Gastrocnemius medialis (tissue), 4 donors: ENCODE data around the gene LRRC74A. TPM values are rescaled to one million over a fixed set of nuclear protein-coding genes. Genes with fewer than 3 reads are reported as not detected.
A peak's percentile ranks its signal among the peaks of the same experiment; 100 is the strongest.

ENCODE experiments used
- ATAC-seq, 2 donors: fragments of 150-250 bp; one replicate each; pipeline ENCODE4 v1.9.1; 2016
- DNase-seq, 2 donors: peaks; one replicate each; pipeline ENCODE4 v3.0.0-alpha.2; 2019
- H3K27ac ChIP-seq, 4 donors: fragments of 200-600 bp; sonication (generic); 1 replicate in 1 of 4; 2 replicates in 3 of 4; pipeline ENCODE4 v1.5.1; 2016 to 2018; ENCODE audit warnings: mild to moderate bottlenecking in 2 of 4, moderate library complexity in 1 of 4
- H3K27me3 ChIP-seq, 3 donors: fragments of 200-600 bp; sonication (generic) in 2 of 3; 1 replicate in 1 of 3; 2 replicates in 2 of 3; pipeline versions ENCODE4 v1.5.1 to v1.6.0; 2016 to 2019; ENCODE audit warnings: mild to moderate bottlenecking in 1 of 3, moderate library complexity in 1 of 3
- H3K36me3 ChIP-seq, 2 donors: fragments of 200-600 bp; sonication (generic) in 1 of 2; one replicate each; pipeline ENCODE4 v1.5.1; 2017 to 2018
- H3K4me1 ChIP-seq, 2 donors: fragments of 200-600 bp; sonication (generic) in 1 of 2; one replicate each; pipeline ENCODE4 v1.5.1; 2016 to 2017; ENCODE audit warnings: mild to moderate bottlenecking in 2 of 2
- H3K4me3 ChIP-seq, 4 donors: fragments of 200-600 bp; sonication (generic) in 3 of 4; 1 replicate in 1 of 4; 2 replicates in 3 of 4; pipeline ENCODE4 v1.5.1; 2016 to 2019; ENCODE audit warnings: mild to moderate bottlenecking in 2 of 4
- H3K9me3 ChIP-seq, 3 donors: fragments of 200-600 bp; sonication (generic) in 2 of 3; 1 replicate in 1 of 3; 2 replicates in 2 of 3; pipeline ENCODE4 v1.5.1; 2016 to 2019
- POLR2A ChIP-seq, 2 donors: fragments of 450-650 bp; IDR thresholded peaks; one replicate each; pipeline ENCODE4 v1.6.1; 2017; ENCODE audit warnings: antibody characterized with exemption in 2 of 2, mild to moderate bottlenecking in 2 of 2, moderate library complexity in 2 of 2
- in situ Hi-C, 4 donors: fragments of 200-750 bp; cut with MboI; loops; one replicate each; pipeline versions ENCODE4 v1.15.0 to v1.8.0; 2017; ENCODE audit warnings: low sequenced_read_pairs in 4 of 4
- intact Hi-C: fragments of 100-400 bp; cut with DNase I; formaldehyde crosslinking; loops from one replicate; pipeline ENCODE4 v1.15.1; 2023; ENCODE audit warnings: low total_unique reads
- total RNA-seq, 4 donors: library from RNA; depleted of rRNA; stranded (reverse); fragments of >200 nt; gene quantifications; one replicate each; pipeline versions ENCODE4 v1.1.0 to v1.2.3, GENCODE V29; 2016
- TF ChIP-seq, protein P1 (sequence below), 5 experiments: fragments of 450-650 bp in 3 of 5; fragments of 200-600 bp in 2 of 5; sonication (generic) in 2 of 5; IDR thresholded peaks in 4 of 5; conservative IDR thresholded peaks in 1 of 5; 1 replicate in 4 of 5; 2 replicates in 1 of 5; pipeline ENCODE4 v1.5.1; 2016 to 2019; ENCODE audit warnings: antibody characterized with exemption in 5 of 5, mild to moderate bottlenecking in 3 of 5, moderate library complexity in 3 of 5

Gene LRRC74A
- total RNA-seq, 4 donors from 2014 or later = not detected

GRCh38 chr14:76810953-76811400, 15.2 kb upstream of the LRRC74A start:
- Histone ChIP-seq H3K36me3 (peaks cover 0 to 22% of the 10 kb centered on the region in 2 donors), H3K9me3 (no peaks in the 10 kb centered on the region), H3K4me1 (peaks cover 8 to 16% of the 10 kb centered on the region in 2 donors), H3K27ac (peak overlapping the region; percentile 86 to 92 (median 90)), H3K4me3 (peak overlapping the region in 3 of 4 donors; percentile 71 to 86 (median 85)), H3K27me3 (no peaks in the 10 kb centered on the region)
- intact Hi-C loops (loop anchor here (10.0 kb wide), 2 partner anchors 336 to 804 kb away; partner anchors contain the start of gene SPTLC2), in situ Hi-C loops (no loop called here)
- no peak for TF ChIP-seq POLR2A (IDR thresholded peaks at IDR 0.05)
- TF ChIP-seq, protein P1, sequence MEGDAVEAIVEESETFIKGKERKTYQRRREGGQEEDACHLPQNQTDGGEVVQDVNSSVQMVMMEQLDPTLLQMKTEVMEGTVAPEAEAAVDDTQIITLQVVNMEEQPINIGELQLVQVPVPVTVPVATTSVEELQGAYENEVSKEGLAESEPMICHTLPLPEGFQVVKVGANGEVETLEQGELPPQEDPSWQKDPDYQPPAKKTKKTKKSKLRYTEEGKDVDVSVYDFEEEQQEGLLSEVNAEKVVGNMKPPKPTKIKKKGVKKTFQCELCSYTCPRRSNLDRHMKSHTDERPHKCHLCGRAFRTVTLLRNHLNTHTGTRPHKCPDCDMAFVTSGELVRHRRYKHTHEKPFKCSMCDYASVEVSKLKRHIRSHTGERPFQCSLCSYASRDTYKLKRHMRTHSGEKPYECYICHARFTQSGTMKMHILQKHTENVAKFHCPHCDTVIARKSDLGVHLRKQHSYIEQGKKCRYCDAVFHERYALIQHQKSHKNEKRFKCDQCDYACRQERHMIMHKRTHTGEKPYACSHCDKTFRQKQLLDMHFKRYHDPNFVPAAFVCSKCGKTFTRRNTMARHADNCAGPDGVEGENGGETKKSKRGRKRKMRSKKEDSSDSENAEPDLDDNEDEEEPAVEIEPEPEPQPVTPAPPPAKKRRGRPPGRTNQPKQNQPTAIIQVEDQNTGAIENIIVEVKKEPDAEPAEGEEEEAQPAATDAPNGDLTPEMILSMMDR (IDR thresholded peaks at IDR 0.05 in 4 of 5, conservative IDR thresholded peaks at IDR 0.05 in 1 of 5) = peak in 2 of 5 experiments; percentile 27 to 39
- ATAC-seq = peak; percentile 15 to 19
- DNase-seq = no peak

GRCh38 chr14:76811561-76811960, 14.6 kb upstream of the LRRC74A start:
- Histone ChIP-seq H3K36me3 (peaks cover 0 to 16% of the 10 kb centered on the region in 2 donors), H3K4me3 (peak overlapping the region; percentile 71 to 91 (median 86)), H3K27me3 (no peaks in the 10 kb centered on the region), H3K4me1 (peaks cover 8 to 16% of the 10 kb centered on the region in 2 donors), H3K27ac (peak overlapping the region; percentile 86 to 92 (median 90)), H3K9me3 (no peaks in the 10 kb centered on the region)
- intact Hi-C loops (loop anchor here (10.0 kb wide), 2 partner anchors 337 to 803 kb away; partner anchors contain the start of gene SPTLC2), in situ Hi-C loops (no loop called here)
- no peak for TF ChIP-seq POLR2A (IDR thresholded peaks at IDR 0.05)
- TF ChIP-seq, protein P1 (IDR thresholded peaks at IDR 0.05 in 4 of 5, conservative IDR thresholded peaks at IDR 0.05 in 1 of 5) = no peak
- no peak for ATAC-seq
- no peak for DNase-seq

DNA sequence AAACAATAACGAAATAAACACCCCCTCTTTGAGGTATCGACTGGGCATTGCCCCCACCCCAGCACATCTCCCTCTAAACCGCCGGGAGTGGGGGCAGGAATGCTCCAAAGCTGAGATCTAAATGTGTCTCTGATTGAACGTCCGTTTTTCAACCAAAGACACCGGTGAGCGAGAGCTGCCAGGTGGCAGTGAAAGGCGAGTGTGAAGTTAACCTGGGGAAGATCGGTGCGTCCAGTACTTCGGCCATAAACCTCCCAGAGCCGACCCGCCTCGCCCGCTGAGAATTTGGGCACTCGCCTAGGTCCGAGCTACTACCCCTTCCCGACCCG, 14.2 kb upstream of the LRRC74A start:
- in situ Hi-C loops (no loop called here), intact Hi-C loops (loop anchor here (1.0 to 10.0 kb wide), 3 partner anchors 286 to 803 kb away; partner anchors contain the start of genes CIPC and SPTLC2)
- TF ChIP-seq, protein P1 (IDR thresholded peaks at IDR 0.05 in 4 of 5, conservative IDR thresholded peaks at IDR 0.05 in 1 of 5) = no peak
- no peak for TF ChIP-seq POLR2A (IDR thresholded peaks at IDR 0.05)
- no peak for DNase-seq
- Histone ChIP-seq H3K27ac (peak overlapping the region; percentile 86 to 92 (median 90)), H3K9me3 (no peaks in the 10 kb centered on the region), H3K27me3 (no peaks in the 10 kb centered on the region), H3K4me3 (peak overlapping the region; percentile 71 to 91 (median 86)), H3K4me1 (peaks cover 8 to 16% of the 10 kb centered on the region in 2 donors), H3K36me3 (peaks cover 0 to 11% of the 10 kb centered on the region in 2 donors)
- peak; percentile 38 to 50 for ATAC-seq

GRCh38 chr14:76812422-76813383, 13.5 kb upstream of the LRRC74A start, which contains the start of gene ANGEL1:
Gene ANGEL1 (minus strand): TSS chr14:76812882. CDS start chr14:76812827, 55 bp downstream.
- Histone ChIP-seq H3K4me1 (peaks cover 8 to 16% of the 10 kb centered on the region in 2 donors), H3K4me3 (peak within 1 kb of the TSS; percentile 71 to 91 (median 86)), H3K27ac (peak within 1 kb of the TSS; percentile 86 to 92 (median 90)), H3K9me3 (no peaks in the 10 kb centered on the region), H3K36me3 (peaks cover 0 to 5% of the 10 kb centered on the region in 2 donors), H3K27me3 (no peaks in the 10 kb centered on the region)
- peak; percentile 83 to 94 for TF ChIP-seq POLR2A (IDR thresholded peaks at IDR 0.05)
- TF ChIP-seq, protein P1 (IDR thresholded peaks at IDR 0.05 in 4 of 5, conservative IDR thresholded peaks at IDR 0.05 in 1 of 5) = peak in 2 of 5 experiments; percentile 16 to 38
- in situ Hi-C loops (no loop called here), intact Hi-C loops (loop anchor here (1.0 to 10.0 kb wide), 3 partner anchors 286 to 802 kb away; partner anchors contain the start of genes CIPC and SPTLC2)
- ATAC-seq = peak; percentile 91
- DNase-seq = peak; percentile 92 to 97
